Stimulated activated CD4-positive, alpha-beta T cell treated with anti-CD3 and anti-CD28 coated beads, Interleukin-15, amount 100 ng/mL, for 1 hour (primary cell): ENCODE results near the gene SPDYE17.
"Not testable (repeated sequence)": the region's sequence is repeated elsewhere in the genome, so short reads cannot be mapped to it uniquely, and the experiment has no call there.

Experiments used
- DNase-seq, 2 donors: peaks; one replicate each; pipeline ENCODE4 v3.0.0-alpha.2; 2020; ENCODE audit warnings: low read depth in 1 of 2, low spot score in 1 of 2

Gene SPDYE17

GRCh38 chr7:77032261-77032660, at the start of gene SPDYE17:
TSS of gene SPDYE17 (minus strand) at chr7:77032361. CDS start at chr7:77030570, 1,791 bp downstream.
- DNase-seq: not testable (repeated sequence)

GRCh38 chr7:77080236-77080635, 48.1 kb upstream of the SPDYE17 start:
- not testable (repeated sequence) for DNase-seq

DNA sequence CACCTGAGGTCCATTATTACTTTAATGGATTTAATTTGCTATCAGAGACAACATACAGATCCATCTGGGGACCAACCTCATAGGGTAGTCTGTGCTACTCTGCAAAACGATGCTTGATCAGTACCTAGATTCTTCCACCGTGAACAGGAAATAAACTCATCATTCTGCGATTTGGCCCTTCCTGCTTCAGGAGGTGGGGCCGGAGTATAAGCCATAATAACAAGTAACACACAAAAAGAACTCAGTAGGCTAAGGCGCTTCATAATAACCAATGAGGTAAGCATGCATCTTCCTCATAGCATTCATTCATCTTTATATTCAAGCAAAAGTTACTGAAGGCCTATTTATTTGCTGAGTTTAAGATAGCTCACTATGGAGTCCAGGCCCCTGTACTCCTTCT, 47.5 kb upstream of the SPDYE17 start:
- not testable (repeated sequence) for DNase-seq

- DNase-seq: not testable (repeated sequence)
Observed at GRCh38 chr7:77079112-77079511, 47.0 kb upstream of the SPDYE17 start.

GRCh38 chr7:77077060-77077459, 44.9 kb upstream of the SPDYE17 start:
- DNase-seq: not testable (repeated sequence)

DNA sequence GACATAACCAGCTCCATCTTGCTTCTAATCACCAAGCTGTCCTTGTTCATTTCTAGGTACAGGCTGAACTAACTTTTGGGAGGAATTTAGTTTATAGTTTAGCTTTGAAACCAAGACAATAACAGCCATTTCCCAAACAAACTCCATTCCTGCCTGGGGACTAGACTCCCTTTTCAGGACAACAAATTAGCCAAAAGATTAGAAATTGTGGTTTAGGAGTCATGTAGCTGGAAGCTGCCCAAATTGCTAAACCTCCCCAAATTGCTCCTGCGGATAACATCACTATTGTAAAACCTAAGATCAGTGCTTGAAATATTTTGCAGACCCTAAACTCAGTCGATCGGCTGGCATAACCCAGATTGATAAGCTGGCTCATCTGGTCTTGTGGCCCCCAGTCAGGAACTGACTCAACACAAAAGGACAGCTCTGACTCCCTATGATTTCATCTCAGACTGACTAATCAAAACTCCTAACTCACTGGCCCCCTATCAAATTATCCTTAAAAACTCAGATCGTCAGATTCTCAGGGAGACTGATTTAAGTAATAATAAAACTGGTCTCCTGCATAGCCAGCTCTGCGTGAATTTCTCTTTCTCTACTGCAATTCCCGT, 42.7 kb upstream of the SPDYE17 start:
- DNase-seq: not testable (repeated sequence)

GRCh38 chr7:77071108-77071507, 38.9 kb upstream of the SPDYE17 start:
- not testable (repeated sequence) for DNase-seq

- not testable (repeated sequence) for DNase-seq
Observed at GRCh38 chr7:77065869-77066268, 33.7 kb upstream of the SPDYE17 start.

GRCh38 chr7:77063732-77064131, 31.6 kb upstream of the SPDYE17 start:
- not testable (repeated sequence) for DNase-seq

DNA sequence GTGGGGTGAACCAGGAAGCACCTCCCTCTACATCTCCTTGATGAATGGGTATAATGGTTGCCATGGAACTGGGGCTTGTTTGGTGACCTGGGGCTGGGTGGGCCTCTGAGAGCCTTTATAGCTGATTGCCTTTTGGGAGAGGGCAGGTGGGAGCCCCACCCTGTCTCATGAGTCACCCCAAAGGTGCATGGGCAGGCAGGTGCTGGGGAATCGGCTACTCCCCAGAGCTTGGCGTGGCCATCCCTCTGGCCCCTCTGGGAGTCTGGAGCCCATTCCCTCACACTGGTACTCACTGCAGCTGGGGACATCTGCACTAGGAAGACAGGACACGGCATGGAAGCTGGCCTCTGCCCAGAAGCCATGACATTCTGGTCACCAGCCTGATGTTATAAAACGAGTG, 30.4 kb upstream of the SPDYE17 start, which contains the start of gene SPDYE18:
SPDYE18 (minus strand) TSS at position 2 of the 400 bp plus-strand sequence. CDS start 2,046 bp downstream, outside the sequence.
- DNase-seq: not testable (repeated sequence)

GRCh38 chr7:77026349-77026748, 5.8 kb downstream of the SPDYE17 start:
- DNase-seq: not testable (repeated sequence)

- not testable (repeated sequence) for DNase-seq
Observed at GRCh38 chr7:77010074-77010680, 22.0 kb downstream of the SPDYE17 start.

GRCh38 chr7:77008000-77008399, 24.2 kb downstream of the SPDYE17 start:
- not testable (repeated sequence) for DNase-seq

GRCh38 chr7:77006127-77007110, 25.7 kb downstream of the SPDYE17 start:
- DNase-seq: not testable (repeated sequence)

DNA sequence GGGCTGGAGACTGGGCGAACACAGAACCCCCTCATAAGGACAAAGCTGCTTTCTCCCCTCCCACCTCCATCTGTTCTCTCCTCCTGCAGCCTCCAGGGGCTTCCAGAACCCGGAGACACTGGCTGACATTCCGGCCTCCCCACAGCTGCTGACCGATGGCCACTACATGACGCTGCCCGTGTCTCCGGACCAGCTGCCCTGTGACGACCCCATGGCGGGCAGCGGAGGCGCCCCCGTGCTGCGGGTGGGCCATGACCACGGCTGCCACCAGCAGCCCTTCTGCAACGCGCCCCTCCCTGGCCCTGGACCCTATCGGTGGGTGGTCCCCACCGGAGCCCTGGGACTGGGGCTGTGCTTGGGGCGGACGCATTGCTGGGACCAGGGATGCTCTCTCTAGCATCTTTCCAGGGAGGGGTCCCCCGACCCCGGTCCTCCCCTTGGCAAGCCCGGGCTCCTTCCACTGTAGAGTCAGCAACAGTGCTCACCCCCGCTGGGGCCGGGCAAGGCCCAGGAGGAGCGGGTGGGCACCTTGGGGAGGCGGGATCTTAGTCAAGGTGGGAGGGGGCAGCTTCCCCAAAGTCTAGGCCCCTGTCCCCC, 26.6 kb downstream of the SPDYE17 start:
- DNase-seq: not testable (repeated sequence)

DNA sequence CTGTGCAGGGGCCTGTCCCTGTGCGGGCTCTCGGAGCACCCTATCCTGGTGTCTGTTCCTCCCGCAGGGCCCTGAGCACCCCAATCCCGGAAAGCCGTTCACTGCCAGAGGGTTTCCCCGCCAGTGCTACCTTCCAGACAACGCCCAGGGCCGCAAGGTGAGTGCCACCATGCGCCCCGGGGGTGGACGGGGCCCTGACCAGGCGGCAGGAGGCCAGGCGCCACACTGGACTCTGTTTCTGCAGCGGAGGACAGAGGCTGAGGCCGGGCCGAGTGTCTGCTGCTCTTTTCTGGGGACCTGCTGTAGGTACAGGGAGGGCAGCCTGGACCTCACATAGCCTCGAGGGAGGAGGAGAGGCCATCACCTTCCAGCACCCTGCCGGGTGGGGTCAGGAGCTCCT, 28.0 kb downstream of the SPDYE17 start:
- not testable (repeated sequence) for DNase-seq

GRCh38 chr7:77003241-77003640, 28.9 kb downstream of the SPDYE17 start:
- not testable (repeated sequence) for DNase-seq

DNA sequence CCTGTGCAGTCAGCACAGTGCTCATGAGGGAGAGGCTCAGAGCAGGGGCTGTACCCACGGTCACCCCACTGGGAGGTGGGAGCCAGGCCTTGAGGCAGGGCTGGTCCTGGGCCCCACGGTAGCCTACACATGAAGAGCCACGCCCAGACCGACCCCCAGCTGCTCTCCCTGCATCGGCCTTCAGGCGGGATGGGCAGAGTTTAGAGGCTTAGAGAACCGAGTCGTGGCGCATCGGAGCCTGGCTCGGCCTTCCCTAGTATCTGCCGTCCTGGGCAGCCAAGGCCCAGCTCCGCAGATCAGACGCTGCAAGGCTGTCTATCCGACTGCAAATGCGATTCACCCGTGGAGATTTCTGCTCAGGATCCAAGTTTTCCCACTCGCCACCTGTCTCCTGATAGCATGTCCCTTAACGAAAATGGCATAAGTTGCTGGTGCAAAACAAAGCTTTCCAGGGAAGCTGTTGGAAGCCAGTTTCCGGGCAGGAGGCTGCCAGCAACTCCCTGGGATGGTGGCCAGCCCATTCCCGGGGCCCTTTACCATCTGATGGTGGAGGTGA, 29.4 kb downstream of the SPDYE17 start:
- not testable (repeated sequence) for DNase-seq

DNA sequence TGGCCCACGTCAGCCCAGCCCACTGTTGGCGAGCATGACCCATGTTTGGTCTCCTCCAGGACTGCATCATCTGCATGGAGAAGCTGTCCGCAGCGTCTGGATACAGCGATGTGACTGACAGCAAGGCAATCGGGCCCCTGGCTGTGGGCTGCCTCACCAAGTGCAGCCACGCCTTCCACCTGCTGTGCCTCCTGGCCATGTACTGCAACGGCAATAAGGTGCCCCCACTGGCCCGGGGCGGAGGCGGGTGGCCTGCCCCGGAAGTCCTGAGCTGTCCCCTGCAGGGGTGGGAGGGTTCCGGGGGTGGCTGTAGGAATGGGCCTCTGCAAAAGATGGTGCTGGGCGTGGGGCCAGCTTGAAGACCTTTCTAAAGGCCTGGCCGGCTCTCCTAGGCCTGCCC, 30.1 kb downstream of the SPDYE17 start:
- not testable (repeated sequence) for DNase-seq

- not testable (repeated sequence) for DNase-seq
Observed at GRCh38 chr7:76999474-77000107, 32.6 kb downstream of the SPDYE17 start.
